ENCODE data around the gene GLRX. TPM values are rescaled to one million over a fixed set of nuclear protein-coding genes. Genes with fewer than 3 reads are reported as not detected.
"Not testable (repeated sequence)": the region's sequence is repeated elsewhere in the genome, so short reads cannot be mapped to it uniquely, and the experiment has no call there.

Gene GLRX
- total RNA-seq, 2 experiments from 2014 or later = 28.4 to 32.6 TPM

DNA sequence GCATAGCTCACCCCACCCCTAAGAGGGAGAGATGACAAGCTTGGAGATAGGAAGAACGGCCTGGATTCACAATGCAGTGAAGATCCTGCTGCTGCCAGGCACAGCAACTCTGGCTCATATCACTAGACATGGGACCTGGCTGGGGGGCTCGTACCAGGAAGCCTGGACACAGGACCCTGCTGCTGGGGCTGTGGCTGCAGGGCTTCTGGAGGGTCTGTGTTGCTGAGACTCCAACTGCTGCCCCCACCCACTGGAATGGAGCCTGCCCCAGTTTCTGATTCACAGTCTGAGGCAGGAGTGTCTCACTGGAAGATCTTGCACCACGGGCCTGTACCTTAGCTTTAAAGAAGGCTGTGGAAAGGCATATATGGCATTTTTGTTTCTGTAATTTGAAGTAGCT, 31.0 kb upstream of the GLRX start:
- intact Hi-C loops (cut with micrococcal nuclease) = no loop called here

GRCh38 chr5:95852567-95852966, 30.0 kb upstream of the GLRX start:
- no peak for TF ChIP-seq CTCF (IDR thresholded peaks at IDR 0.05)
- no peaks in the 10 kb centered on the region for H3K36me3 Mint-ChIP-seq (ENCODE audit: low read depth)
- ChIA-PET POLR2A (interaction anchor here (0.7 kb wide), 1 partner anchor 16 kb away, joined by 3 read pairs; no protein-coding TSS in a partner anchor), CTCF (interaction anchor here (1.2 to 25.0 kb wide), 7 partner anchors 9 to 484 kb away, joined by 3 to 628 read pairs (median 10); no protein-coding TSS in a partner anchor)
- DNase-seq = no peak
- no peaks in the 10 kb centered on the region for H3K9me3 Mint-ChIP-seq
- H3K27ac Mint-ChIP-seq = no peak overlapping the region
- no peak for ATAC-seq
- H3K4me3 Mint-ChIP-seq = no peak overlapping the region
- no peaks in the 10 kb centered on the region for H3K27me3 Mint-ChIP-seq
- intact Hi-C loops (cut with micrococcal nuclease) = no loop called here
- no peaks in the 10 kb centered on the region for H3K4me1 Mint-ChIP-seq (ENCODE audit: low read depth)

More for the DNA sequence above, 31.0 kb upstream of the GLRX start:
- ChIA-PET POLR2A (no interaction called here), CTCF (interaction anchor here (1.1 to 25.0 kb wide), 8 partner anchors 10 to 483 kb away, joined by 3 to 628 read pairs (median 7); no protein-coding TSS in a partner anchor)
- H3K4me3 Mint-ChIP-seq = no peak overlapping the region
- H3K27me3 Mint-ChIP-seq = no peaks in the 10 kb centered on the region
- H3K9me3 Mint-ChIP-seq = no peaks in the 10 kb centered on the region
- peaks cover 5% of the 10 kb centered on the region for H3K4me1 Mint-ChIP-seq (ENCODE audit: low read depth)
- no peak for TF ChIP-seq CTCF (IDR thresholded peaks at IDR 0.05)
- no peak overlapping the region for H3K27ac Mint-ChIP-seq
- no peak for DNase-seq
- ATAC-seq = no peak
- H3K36me3 Mint-ChIP-seq (ENCODE audit: low read depth) = no peaks in the 10 kb centered on the region

DNA sequence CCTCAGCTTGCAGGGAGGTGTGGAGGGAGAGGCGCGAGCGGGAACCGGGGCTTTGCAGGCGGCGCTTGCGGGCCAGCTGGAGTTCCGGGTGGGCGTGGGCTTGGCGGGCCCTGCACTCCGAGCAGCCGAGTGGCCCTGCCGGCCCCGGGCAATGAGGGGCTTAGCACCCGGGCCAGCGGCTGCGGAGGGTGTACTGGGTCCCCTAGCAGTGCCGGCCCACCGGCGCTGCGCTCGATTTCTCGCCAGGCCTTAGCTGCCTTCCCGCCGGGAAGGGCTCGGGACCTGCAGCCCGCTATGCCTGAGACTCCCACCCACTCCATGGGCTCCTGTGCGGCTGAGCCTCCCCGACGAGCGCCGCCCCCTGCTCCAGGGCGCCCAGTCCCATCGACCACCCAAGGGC, 28.6 kb upstream of the GLRX start:
- H3K4me3 Mint-ChIP-seq; intact Hi-C loops (cut with micrococcal nuclease); H3K27me3 Mint-ChIP-seq; H3K36me3 Mint-ChIP-seq (ENCODE audit: low read depth); ATAC-seq; DNase-seq; H3K9me3 Mint-ChIP-seq; H3K4me1 Mint-ChIP-seq (ENCODE audit: low read depth); H3K27ac Mint-ChIP-seq; POLR2A ChIA-PET: not testable (repeated sequence)
- CTCF ChIA-PET = interaction anchor here (0.6 to 25.0 kb wide), 5 partner anchors 9 to 187 kb away, joined by 3 to 628 read pairs (median 3); no protein-coding TSS in a partner anchor

- POLR2A ChIA-PET = interaction anchor here (1.2 kb wide), 1 partner anchor 8 kb away, joined by 4 read pairs; no protein-coding TSS in a partner anchor
- no peaks in the 10 kb centered on the region for H3K9me3 Mint-ChIP-seq
- H3K27ac Mint-ChIP-seq = no peak overlapping the region
- intact Hi-C loops (cut with micrococcal nuclease) = no loop called here
- no peak for TF ChIP-seq CTCF (IDR thresholded peaks at IDR 0.05)
- no peak overlapping the region for H3K4me3 Mint-ChIP-seq
- no peaks in the 10 kb centered on the region for H3K36me3 Mint-ChIP-seq (ENCODE audit: low read depth)
- DNase-seq = no peak
- no peaks in the 10 kb centered on the region for H3K4me1 Mint-ChIP-seq (ENCODE audit: low read depth)
- CTCF ChIA-PET = interaction anchor here (0.6 to 25.0 kb wide), 7 partner anchors 9 to 486 kb away, joined by 3 to 628 read pairs (median 13); no protein-coding TSS in a partner anchor
- ATAC-seq = no peak
- H3K27me3 Mint-ChIP-seq = no peaks in the 10 kb centered on the region
These were observed 27.9 kb upstream of the GLRX start for GRCh38 chr5:95850391-95850894.

- Mint-ChIP-seq H3K27me3 (no peaks in the 10 kb centered on the region), H3K9me3 (no peaks in the 10 kb centered on the region), H3K27ac (no peak overlapping the region), H3K36me3 (ENCODE audit: low read depth) (no peaks in the 10 kb centered on the region), H3K4me1 (ENCODE audit: low read depth) (no peaks in the 10 kb centered on the region), H3K4me3 (no peak overlapping the region)
- DNase-seq = no peak
- ChIA-PET CTCF (interaction anchor here (0.7 to 25.0 kb wide), 16 partner anchors 8 to 753 kb away, joined by 3 to 628 read pairs (median 6); partner anchors contain the start of gene GLRX), POLR2A (no interaction called here)
- no peak for ATAC-seq
- TF ChIP-seq CTCF (IDR thresholded peaks at IDR 0.05) = no peak
- intact Hi-C loops (cut with micrococcal nuclease) = no loop called here
These were observed 26.2 kb upstream of the GLRX start for GRCh38 chr5:95848701-95849100.
